Sigmoid colon (tissue), 4 donors: ENCODE data around the gene DDA1.

Experiments
- EP300 ChIP-seq, 4 donors: sonication (generic); formaldehyde crosslinking; IDR thresholded peaks; one replicate each; pipeline ENCODE4 v1.6.1; 2017; ENCODE audit warnings: antibody characterized with exemption in 4 of 4
- POLR2A ChIP-seq, 2 donors: fragments of 450-650 bp; IDR thresholded peaks; one replicate each; pipeline ENCODE4 v1.6.1; 2016; ENCODE audit warnings: antibody characterized with exemption in 2 of 2, mild to moderate bottlenecking in 2 of 2, moderate library complexity in 2 of 2
- TF ChIP-seq, protein P1 (sequence below), 4 experiments: fragments of 450-650 bp in 3 of 4; fragments of 200-600 bp in 1 of 4; IDR thresholded peaks; one replicate each; pipeline ENCODE4 v1.5.1; 2016 to 2019; ENCODE audit warnings: antibody characterized with exemption in 4 of 4, mild to moderate bottlenecking in 3 of 4, moderate library complexity in 2 of 4

DNA sequence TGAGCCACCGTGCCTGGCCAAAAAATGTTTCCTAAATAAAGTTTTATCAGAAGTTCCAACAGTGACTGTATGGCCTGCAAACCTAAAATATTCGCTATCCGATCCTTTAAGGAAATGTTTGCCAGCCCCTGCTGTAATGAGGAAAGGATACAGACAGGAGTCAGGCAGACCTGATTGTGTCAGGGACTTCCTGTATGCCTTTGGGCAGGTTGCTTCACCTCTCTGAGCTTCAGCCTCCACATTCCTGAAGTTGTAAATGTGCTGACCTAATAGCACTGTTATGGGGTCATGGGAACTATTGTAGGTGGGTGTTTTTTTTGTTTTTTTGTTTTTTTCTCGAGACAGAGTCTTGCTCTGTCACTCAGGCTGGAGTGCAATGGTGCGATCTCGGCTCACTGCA, 12.4 kb upstream of the DDA1 start:
- TF ChIP-seq POLR2A (IDR thresholded peaks at IDR 0.05) (no peak), EP300 (IDR thresholded peaks at IDR 0.05) (no peak)
- TF ChIP-seq, protein P1, sequence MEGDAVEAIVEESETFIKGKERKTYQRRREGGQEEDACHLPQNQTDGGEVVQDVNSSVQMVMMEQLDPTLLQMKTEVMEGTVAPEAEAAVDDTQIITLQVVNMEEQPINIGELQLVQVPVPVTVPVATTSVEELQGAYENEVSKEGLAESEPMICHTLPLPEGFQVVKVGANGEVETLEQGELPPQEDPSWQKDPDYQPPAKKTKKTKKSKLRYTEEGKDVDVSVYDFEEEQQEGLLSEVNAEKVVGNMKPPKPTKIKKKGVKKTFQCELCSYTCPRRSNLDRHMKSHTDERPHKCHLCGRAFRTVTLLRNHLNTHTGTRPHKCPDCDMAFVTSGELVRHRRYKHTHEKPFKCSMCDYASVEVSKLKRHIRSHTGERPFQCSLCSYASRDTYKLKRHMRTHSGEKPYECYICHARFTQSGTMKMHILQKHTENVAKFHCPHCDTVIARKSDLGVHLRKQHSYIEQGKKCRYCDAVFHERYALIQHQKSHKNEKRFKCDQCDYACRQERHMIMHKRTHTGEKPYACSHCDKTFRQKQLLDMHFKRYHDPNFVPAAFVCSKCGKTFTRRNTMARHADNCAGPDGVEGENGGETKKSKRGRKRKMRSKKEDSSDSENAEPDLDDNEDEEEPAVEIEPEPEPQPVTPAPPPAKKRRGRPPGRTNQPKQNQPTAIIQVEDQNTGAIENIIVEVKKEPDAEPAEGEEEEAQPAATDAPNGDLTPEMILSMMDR (IDR thresholded peaks at IDR 0.05), result no peak
